GM21529 (cell line): ENCODE results near the gene SLC22A16.

Experiments used
- ATAC-seq: cut with Tn5 transposase; IDR thresholded peaks from one replicate; pipeline ENCODE4 v1.9.1; 2021; ENCODE audit not compliant: unreplicated experiment

Gene SLC22A16

GRCh38 chr6:110409794-110410193 lies 66.6 kb downstream of the SLC22A16 start:
- ATAC-seq, result no peak

- no peak for ATAC-seq
These were observed 67.5 kb downstream of the SLC22A16 start for GRCh38 chr6:110408901-110409300.

- no peak for ATAC-seq
These were observed 71.8 kb downstream of the SLC22A16 start for GRCh38 chr6:110404607-110405006.

- ATAC-seq, result no peak
These were observed 74.7 kb downstream of the SLC22A16 start for GRCh38 chr6:110401585-110402176.

- no peak for ATAC-seq
These were observed 76.2 kb downstream of the SLC22A16 start for GRCh38 chr6:110400208-110400607.

GRCh38 chr6:110399219-110400071 lies 77.0 kb downstream of the SLC22A16 start:
- ATAC-seq, result no peak

GRCh38 chr6:110398778-110399177 lies 77.6 kb downstream of the SLC22A16 start:
- ATAC-seq, result no peak

- ATAC-seq, result no peak
These were observed 81.2 kb downstream of the SLC22A16 start for GRCh38 chr6:110395221-110395620.

- ATAC-seq, result no peak
These were observed 82.0 kb downstream of the SLC22A16 start for GRCh38 chr6:110394409-110394808.

- ATAC-seq, result no peak
These were observed 83.7 kb downstream of the SLC22A16 start for GRCh38 chr6:110392727-110393126.

- no peak for ATAC-seq
These were observed 86.0 kb downstream of the SLC22A16 start for GRCh38 chr6:110390404-110390803.

- ATAC-seq, result no peak
These were observed 86.6 kb downstream of the SLC22A16 start for GRCh38 chr6:110389689-110390382.

GRCh38 chr6:110387986-110388385 lies 88.4 kb downstream of the SLC22A16 start:
- ATAC-seq, result no peak

- ATAC-seq, result no peak
These were observed 91.0 kb downstream of the SLC22A16 start for GRCh38 chr6:110385458-110385863.

GRCh38 chr6:110378552-110378951 lies 97.9 kb downstream of the SLC22A16 start:
- no peak for ATAC-seq
